ENCODE results near the gene MRPL19.

DNA sequence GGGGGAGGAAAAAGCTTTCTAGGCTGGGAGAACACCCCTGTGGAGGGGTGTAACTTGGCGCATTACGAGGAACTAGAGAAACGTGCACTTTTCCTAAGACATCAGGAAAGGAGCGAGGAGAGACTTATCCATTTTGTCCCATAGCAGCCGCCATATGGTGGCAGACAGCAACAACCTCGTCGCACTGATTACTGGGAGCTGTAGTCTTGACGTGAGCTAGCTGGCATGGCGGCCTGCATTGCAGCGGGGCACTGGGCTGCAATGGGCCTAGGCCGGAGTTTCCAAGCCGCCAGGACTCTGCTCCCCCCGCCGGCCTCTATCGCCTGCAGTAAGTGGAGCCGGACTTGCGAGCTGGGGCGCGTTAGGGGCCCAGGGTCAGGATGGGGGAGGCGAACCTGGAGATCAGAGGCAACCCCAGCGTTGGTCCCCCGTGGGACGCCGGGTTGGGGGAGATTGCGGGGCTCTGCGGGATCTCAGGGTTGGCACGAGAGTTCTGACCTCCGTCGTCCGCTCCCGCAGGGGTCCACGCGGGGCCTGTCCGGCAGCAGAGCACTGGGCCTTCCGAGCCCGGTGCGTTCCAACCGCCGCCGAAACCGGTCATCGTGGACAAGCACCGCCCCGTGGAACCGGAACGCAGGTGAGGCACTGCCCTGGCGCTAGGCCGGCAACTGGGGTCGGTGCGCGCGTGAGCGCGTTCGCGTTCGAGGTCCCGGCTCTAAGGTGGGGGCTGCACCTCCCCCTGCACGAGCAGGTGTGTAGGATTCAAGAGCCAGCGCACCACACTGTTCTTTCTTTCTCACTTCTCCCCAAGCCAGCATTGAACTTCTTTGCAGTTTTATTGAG, at the start of gene MRPL19:
- peak in 1 of 3 donors; percentile 3 for TF ChIP-seq CTCF (IDR thresholded peaks at IDR 0.05)
- peak; percentile 29 for TF ChIP-seq POLR2A (IDR thresholded peaks at IDR 0.05)

Measured in ovary (tissue), 3 donors.